DOHH2 (cell line): ENCODE data around the gene CGNL1.

ENCODE experiments used
- H3F3A ChIP-seq: fragments of 200-600 bp; sonication (generic), shearing (Covaris generic); 2 replicates; pipeline ENCODE4 v1.6.0; 2016; ENCODE audit warnings: antibody characterized with exemption, mild to moderate bottlenecking; ENCODE audit not compliant: control insufficient read depth, insufficient read depth
- H3K27ac ChIP-seq: fragments of 200-600 bp; sonication (generic); 2 replicates; pipeline ENCODE4 v1.5.1; 2014; ENCODE audit warnings: low read depth, mild to moderate bottlenecking, low read length, moderate library complexity
- H3K27me3 ChIP-seq: fragments of 200-600 bp; sonication (generic); 2 replicates; pipeline ENCODE4 v1.6.1; 2014; ENCODE audit warnings: mild to moderate bottlenecking, low read length, mixed read lengths; ENCODE audit not compliant: control insufficient read depth
- H3K36me3 ChIP-seq: fragments of 200-600 bp; sonication (generic); 2 replicates; pipeline ENCODE4 v1.6.1; 2014; ENCODE audit warnings: mild to moderate bottlenecking, low read length, moderate library complexity, mixed read lengths; ENCODE audit not compliant: control insufficient read depth
- H3K4me1 ChIP-seq: fragments of 200-600 bp; sonication (generic); 2 replicates; pipeline ENCODE4 v1.6.1; 2014; ENCODE audit warnings: mild to moderate bottlenecking, low read length, mixed read lengths; ENCODE audit not compliant: control insufficient read depth
- H3K4me2 ChIP-seq: fragments of 200-600 bp; sonication (generic); 2 replicates; pipeline ENCODE4 v1.6.0; 2014; ENCODE audit warnings: mild to moderate bottlenecking, low read length, moderate library complexity
- H3K4me3 ChIP-seq: fragments of 200-600 bp; sonication (generic); 2 replicates; pipeline ENCODE4 v1.5.1; 2014; ENCODE audit warnings: mild to moderate bottlenecking, low read length, mixed read lengths
- H3K79me2 ChIP-seq: fragments of 200-600 bp; sonication (generic); 2 replicates; pipeline ENCODE4 v1.6.1; 2014; ENCODE audit warnings: mild to moderate bottlenecking, low read length, mixed read lengths; ENCODE audit not compliant: control insufficient read depth
- H3K9me2 ChIP-seq: fragments of 200-600 bp; sonication (generic); replicated peaks from 2 replicates; pipeline ENCODE4 v1.6.1; 2014; ENCODE audit warnings: mild to moderate bottlenecking, low read length, mixed read lengths; ENCODE audit not compliant: control insufficient read depth
- H3K9me3 ChIP-seq: fragments of 200-600 bp; sonication (generic); 2 replicates; pipeline ENCODE4 v1.6.1; 2014; ENCODE audit warnings: antibody characterized with exemption, low read length, mixed read lengths; ENCODE audit not compliant: control insufficient read depth, insufficient read depth
- H4K20me1 ChIP-seq: fragments of 200-600 bp; sonication (generic); 2 replicates; pipeline ENCODE4 v1.6.0; 2014; ENCODE audit warnings: low read depth, mild to moderate bottlenecking, antibody characterized with exemption, low read length, moderate library complexity; ENCODE audit not compliant: control insufficient read depth, insufficient read depth
- EZH2phosphoT487 ChIP-seq: fragments of 200-600 bp; sonication (generic); IDR thresholded peaks from 2 replicates; pipeline ENCODE4 v1.6.1; 2017; ENCODE audit warnings: borderline replicate concordance, mild to moderate bottlenecking, antibody characterized with exemption, low read length, moderate library complexity, mixed read lengths
- TF ChIP-seq, protein P1 (sequence below): fragments of 200-600 bp; sonication (generic); IDR thresholded peaks from one replicate; pipeline ENCODE4 v1.5.1; 2014; ENCODE audit warnings: antibody characterized with exemption, mild to moderate bottlenecking, low read depth, low read length; ENCODE audit not compliant: poor library complexity, severe bottlenecking

CGNL1 gene

DNA sequence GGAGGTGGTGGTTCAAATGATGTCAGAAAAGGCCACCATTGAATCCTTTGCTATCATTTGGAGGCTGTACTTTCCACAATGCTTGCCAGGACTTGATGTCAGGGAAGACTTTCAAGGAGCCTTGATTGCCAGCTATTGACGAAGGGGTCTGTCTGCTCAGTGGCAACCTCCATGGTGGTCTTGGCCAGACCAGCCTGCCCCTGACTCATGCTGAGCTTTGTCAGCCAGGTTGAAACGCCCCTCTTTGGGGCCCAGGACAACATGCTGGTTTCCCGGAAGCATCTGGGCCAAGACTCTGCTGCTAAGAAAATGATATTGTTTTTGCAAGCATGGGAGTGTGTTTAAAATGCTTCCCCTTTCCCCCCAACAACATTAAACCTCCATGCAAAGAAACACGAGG, 26.7 kb downstream of the CGNL1 start:
- Histone ChIP-seq H3F3A (no peaks in the 10 kb centered on the region), H3K4me1 (no peaks in the 10 kb centered on the region), H3K4me2 (no peak overlapping the region), H3K36me3 (no peaks in the 10 kb centered on the region), H4K20me1 (no peaks in the 10 kb centered on the region), H3K27me3 (peaks cover 9% of the 10 kb centered on the region; the same call in 1 of the 2 replicates), H3K79me2 (no peaks in the 10 kb centered on the region), H3K4me3 (no peak overlapping the region), H3K9me2 (no peaks in the 10 kb centered on the region), H3K27ac (no peak overlapping the region), H3K9me3 (no peaks in the 10 kb centered on the region)
- no peak for TF ChIP-seq EZH2phosphoT487
- TF ChIP-seq, protein P1, sequence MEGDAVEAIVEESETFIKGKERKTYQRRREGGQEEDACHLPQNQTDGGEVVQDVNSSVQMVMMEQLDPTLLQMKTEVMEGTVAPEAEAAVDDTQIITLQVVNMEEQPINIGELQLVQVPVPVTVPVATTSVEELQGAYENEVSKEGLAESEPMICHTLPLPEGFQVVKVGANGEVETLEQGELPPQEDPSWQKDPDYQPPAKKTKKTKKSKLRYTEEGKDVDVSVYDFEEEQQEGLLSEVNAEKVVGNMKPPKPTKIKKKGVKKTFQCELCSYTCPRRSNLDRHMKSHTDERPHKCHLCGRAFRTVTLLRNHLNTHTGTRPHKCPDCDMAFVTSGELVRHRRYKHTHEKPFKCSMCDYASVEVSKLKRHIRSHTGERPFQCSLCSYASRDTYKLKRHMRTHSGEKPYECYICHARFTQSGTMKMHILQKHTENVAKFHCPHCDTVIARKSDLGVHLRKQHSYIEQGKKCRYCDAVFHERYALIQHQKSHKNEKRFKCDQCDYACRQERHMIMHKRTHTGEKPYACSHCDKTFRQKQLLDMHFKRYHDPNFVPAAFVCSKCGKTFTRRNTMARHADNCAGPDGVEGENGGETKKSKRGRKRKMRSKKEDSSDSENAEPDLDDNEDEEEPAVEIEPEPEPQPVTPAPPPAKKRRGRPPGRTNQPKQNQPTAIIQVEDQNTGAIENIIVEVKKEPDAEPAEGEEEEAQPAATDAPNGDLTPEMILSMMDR: no peak

DNA sequence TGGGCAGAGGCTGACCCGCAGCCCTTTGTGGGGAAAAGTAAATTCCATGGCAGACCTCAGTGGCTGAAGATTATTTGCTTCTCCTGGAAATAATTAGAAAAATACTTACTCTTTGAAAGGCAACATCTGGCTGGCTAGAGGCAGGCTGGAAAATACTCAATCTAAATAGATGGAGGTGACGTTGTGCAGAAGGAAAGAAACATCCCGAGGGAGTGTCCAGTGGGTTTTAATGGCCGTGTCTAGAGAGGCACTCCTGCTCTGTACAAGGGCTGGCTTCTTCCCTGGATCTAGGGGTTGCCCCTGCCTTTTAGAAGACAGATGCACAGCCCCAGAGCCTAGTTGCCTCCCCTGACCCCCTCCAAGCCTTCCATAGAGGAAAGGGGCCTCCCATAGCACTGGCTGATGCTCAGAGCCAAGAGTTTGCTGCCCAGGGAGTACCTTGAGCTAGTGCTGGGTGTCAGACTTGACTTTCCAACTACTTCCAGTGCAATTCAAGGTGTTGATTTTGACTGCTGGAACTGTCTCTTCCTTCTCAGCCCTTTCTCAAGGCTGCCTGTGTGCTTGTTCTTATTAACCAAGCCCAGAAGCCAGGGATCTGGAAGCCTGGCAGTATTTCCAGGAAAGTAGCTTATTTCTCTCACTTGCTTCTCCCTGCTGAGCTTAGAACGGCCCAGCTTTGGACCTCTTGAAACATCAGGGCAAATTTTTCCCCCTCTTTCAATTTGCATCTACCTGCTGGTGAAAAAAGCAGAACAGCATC, 27.4 kb downstream of the CGNL1 start:
- Histone ChIP-seq H3K36me3 (no peaks in the 10 kb centered on the region), H3K27ac (no peak overlapping the region), H3K9me3 (no peaks in the 10 kb centered on the region), H3K4me2 (no peak overlapping the region), H3K27me3 (peaks cover 9% of the 10 kb centered on the region; the same call in 1 of the 2 replicates), H3K9me2 (no peaks in the 10 kb centered on the region), H3K4me3 (no peak overlapping the region), H4K20me1 (no peaks in the 10 kb centered on the region), H3K79me2 (no peaks in the 10 kb centered on the region), H3F3A (no peaks in the 10 kb centered on the region), H3K4me1 (no peaks in the 10 kb centered on the region)
- TF ChIP-seq, protein P1: no peak
- no peak for TF ChIP-seq EZH2phosphoT487

DNA sequence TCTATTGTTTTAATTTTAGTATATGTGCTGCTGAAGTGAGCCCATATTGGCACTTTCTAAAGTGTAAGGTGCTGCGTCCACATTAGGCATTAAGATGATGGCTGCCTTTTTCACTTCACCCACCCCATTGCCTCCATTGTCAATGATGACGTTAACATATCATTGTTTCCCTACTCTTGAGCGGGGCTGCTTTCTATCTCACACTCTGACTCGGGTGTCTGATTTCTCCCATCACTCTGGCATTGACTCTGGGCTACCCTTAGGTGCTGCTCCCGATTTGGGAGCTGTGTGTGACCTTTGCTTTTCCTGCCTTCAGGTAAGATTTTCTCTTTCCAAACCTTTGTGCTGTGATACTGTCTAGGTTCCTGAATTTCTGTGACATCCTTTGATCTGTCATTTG, 28.8 kb downstream of the CGNL1 start:
- no peak overlapping the region for H3K4me2 ChIP-seq
- no peaks in the 10 kb centered on the region for H3K79me2 ChIP-seq

More for the DNA sequence above, 28.8 kb downstream of the CGNL1 start:
- no peak for TF ChIP-seq EZH2phosphoT487
- TF ChIP-seq, protein P1: no peak
- no peaks in the 10 kb centered on the region for H3K4me1 ChIP-seq
- no peaks in the 10 kb centered on the region for H3F3A ChIP-seq
- peaks cover 9% of the 10 kb centered on the region; the same call in 1 of the 2 replicates for H3K27me3 ChIP-seq
- H3K36me3 ChIP-seq: no peaks in the 10 kb centered on the region
- no peak overlapping the region for H3K27ac ChIP-seq
- H3K9me3 ChIP-seq: no peaks in the 10 kb centered on the region
- H3K9me2 ChIP-seq: no peaks in the 10 kb centered on the region
- no peaks in the 10 kb centered on the region for H4K20me1 ChIP-seq
- no peak overlapping the region for H3K4me3 ChIP-seq
